Measurements from ENCODE around the gene STX8. TPM values are rescaled to one million over a fixed set of nuclear protein-coding genes. Genes with fewer than 3 reads are reported as not detected.

Gene STX8
- total and polyA plus RNA-seq, 4 donors = 14.7 to 39.5 (median 28.7) TPM

DNA sequence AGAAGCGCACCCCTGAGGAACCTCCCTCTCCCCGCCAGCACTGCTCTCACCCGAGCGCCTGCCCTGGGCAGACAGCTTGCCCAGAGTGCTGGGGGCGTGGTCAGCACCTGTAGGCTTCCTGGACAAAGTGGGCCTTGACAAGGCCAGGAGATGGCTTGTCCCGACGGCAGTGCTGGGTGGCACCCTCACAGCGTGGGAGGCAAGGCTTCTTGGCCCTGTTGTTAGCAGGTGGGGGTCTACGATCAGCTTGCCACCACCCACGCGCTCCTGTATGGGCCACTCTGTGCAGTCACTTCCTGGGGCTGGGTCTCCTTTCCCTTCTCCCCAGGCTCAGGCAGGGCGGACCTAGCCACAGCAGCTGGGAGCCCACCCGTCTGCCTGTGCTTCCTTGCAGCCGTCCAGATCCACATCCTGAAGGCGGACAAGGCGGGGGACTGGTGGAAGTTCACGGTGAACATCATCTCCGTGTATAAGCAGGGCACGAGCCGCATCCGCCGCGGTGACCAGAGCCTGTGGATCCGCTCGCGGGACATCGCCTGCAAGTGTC, 336.3 kb downstream of the STX8 start:
- Histone ChIP-seq H3K27me3 (ENCODE audit: control insufficient read depth in 4 of 4, insufficient read depth in 4 of 4, low read length in 3 of 4) (no peaks in the 10 kb centered on the region), H3K9me3 (ENCODE audit: control insufficient read depth in 4 of 4, low read length in 3 of 4) (no peaks in the 10 kb centered on the region), H3K9ac (ENCODE audit: low read depth in 1 of 2, low read length in 2 of 2) (no peak overlapping the region), H3K4me1 (ENCODE audit: control insufficient read depth in 4 of 4, insufficient read depth in 4 of 4, low read length in 3 of 4) (peaks cover 13 to 25% (median 19%) of the 10 kb centered on the region in 4 donors), H3K4me3 (ENCODE audit: low read depth in 1 of 3, low read length in 3 of 3) (peak overlapping the region in 2 of 3 donors; percentile 40 to 44), H3K27ac (ENCODE audit: low read depth in 1 of 2, low read length in 2 of 2) (peak overlapping the region; percentile 31 to 35), H3K36me3 (ENCODE audit: control insufficient read depth in 4 of 4, insufficient read depth in 3 of 4, low read depth in 1 of 4, low read length in 3 of 4) (no peaks in the 10 kb centered on the region)
- 49% methylated on average over 27 of the region's 27 CpGs for WGBS
- TF ChIP-seq HNF4G (IDR thresholded peaks at IDR 0.05) (no peak), YY1 (IDR thresholded peaks at IDR 0.05) (no peak)
- TF ChIP-seq, protein P1, sequence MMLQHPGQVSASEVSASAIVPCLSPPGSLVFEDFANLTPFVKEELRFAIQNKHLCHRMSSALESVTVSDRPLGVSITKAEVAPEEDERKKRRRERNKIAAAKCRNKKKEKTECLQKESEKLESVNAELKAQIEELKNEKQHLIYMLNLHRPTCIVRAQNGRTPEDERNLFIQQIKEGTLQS (IDR thresholded peaks at IDR 0.05) = no peak
- no peak for DNase-seq (ENCODE audit: low spot score)

DNA sequence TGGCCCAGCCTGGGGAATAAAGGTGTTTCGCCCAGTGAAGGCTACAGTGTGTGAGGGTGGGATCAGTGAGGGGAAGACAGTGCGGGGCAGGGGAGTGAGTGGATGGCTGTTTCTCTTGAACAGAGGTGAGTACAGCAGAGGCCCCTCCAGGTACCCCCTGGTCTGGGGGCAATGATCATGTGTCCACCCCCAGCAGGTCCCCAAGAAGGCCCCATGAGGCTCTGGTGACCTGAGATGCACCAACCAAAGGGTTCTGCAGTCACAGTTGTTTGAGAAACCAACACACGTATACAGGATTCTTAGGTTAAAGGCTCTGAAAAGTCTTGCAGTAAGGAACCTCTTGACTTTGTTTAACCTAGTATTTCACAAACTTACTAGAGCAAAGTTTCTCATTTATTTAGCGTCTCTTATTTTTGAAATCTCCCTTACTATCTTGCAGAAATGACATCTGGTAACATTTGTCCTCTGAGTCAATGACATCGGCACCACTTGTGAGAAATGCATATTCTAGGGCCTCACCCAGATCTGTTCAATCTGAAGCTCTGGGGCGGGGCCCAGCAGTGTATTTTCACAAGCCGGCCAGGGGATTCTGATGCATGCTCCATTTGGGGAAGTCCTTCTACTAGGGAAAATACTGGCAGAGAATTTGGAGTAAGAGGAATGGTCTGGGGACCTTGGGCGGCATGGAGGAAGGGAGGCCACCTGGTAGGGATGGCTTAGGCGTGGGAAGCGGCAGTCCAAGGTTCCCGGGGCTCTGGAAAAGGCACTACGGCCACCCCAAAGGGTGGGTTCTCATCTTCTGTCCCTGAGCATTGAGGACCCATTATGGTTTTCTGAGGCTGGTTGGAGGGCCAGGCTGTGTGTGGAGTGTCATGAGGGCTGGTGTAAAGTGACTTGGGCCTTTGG, 337.0 kb downstream of the STX8 start:
- DNase-seq (ENCODE audit: low spot score) = no peak
- H3K27ac ChIP-seq (ENCODE audit: low read depth in 1 of 2, low read length in 2 of 2) = no peak overlapping the region
- no peak overlapping the region for H3K4me3 ChIP-seq (ENCODE audit: low read depth in 1 of 3, low read length in 3 of 3)

More for the DNA sequence above, 337.0 kb downstream of the STX8 start:
- Histone ChIP-seq H3K9ac (ENCODE audit: low read depth in 1 of 2, low read length in 2 of 2) (no peak overlapping the region), H3K4me1 (ENCODE audit: control insufficient read depth in 4 of 4, insufficient read depth in 4 of 4, low read length in 3 of 4) (peaks cover 13 to 25% (median 19%) of the 10 kb centered on the region in 4 donors), H3K9me3 (ENCODE audit: control insufficient read depth in 4 of 4, low read length in 3 of 4) (no peaks in the 10 kb centered on the region), H3K36me3 (ENCODE audit: control insufficient read depth in 4 of 4, insufficient read depth in 3 of 4, low read depth in 1 of 4, low read length in 3 of 4) (no peaks in the 10 kb centered on the region), H3K27me3 (ENCODE audit: control insufficient read depth in 4 of 4, insufficient read depth in 4 of 4, low read length in 3 of 4) (no peaks in the 10 kb centered on the region)
- 88% methylated on average over 12 of the region's 12 CpGs for WGBS
- TF ChIP-seq RAD21 (IDR thresholded peaks at IDR 0.05) = no peak
- TF ChIP-seq, protein P2, sequence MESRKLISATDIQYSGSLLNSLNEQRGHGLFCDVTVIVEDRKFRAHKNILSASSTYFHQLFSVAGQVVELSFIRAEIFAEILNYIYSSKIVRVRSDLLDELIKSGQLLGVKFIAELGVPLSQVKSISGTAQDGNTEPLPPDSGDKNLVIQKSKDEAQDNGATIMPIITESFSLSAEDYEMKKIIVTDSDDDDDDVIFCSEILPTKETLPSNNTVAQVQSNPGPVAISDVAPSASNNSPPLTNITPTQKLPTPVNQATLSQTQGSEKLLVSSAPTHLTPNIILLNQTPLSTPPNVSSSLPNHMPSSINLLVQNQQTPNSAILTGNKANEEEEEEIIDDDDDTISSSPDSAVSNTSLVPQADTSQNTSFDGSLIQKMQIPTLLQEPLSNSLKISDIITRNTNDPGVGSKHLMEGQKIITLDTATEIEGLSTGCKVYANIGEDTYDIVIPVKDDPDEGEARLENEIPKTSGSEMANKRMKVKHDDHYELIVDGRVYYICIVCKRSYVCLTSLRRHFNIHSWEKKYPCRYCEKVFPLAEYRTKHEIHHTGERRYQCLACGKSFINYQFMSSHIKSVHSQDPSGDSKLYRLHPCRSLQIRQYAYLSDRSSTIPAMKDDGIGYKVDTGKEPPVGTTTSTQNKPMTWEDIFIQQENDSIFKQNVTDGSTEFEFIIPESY (IDR thresholded peaks at IDR 0.05) = no peak
- TF ChIP-seq SP1 (IDR thresholded peaks at IDR 0.05) = no peak
- TF ChIP-seq HNF4A (conservative IDR thresholded peaks at IDR 0.05) = no peak
- no peak for TF ChIP-seq TAF1 (conservative IDR thresholded peaks at IDR 0.05)
- TF ChIP-seq NR2F2 (IDR thresholded peaks at IDR 0.05) = no peak
- TF ChIP-seq, protein P1 (IDR thresholded peaks at IDR 0.05) = no peak
- TF ChIP-seq FOXA2 (IDR thresholded peaks at IDR 0.05) = no peak
- TF ChIP-seq, protein P3, sequence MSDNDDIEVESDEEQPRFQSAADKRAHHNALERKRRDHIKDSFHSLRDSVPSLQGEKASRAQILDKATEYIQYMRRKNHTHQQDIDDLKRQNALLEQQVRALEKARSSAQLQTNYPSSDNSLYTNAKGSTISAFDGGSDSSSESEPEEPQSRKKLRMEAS (IDR thresholded peaks at IDR 0.05) = no peak
- TF ChIP-seq, protein P4, sequence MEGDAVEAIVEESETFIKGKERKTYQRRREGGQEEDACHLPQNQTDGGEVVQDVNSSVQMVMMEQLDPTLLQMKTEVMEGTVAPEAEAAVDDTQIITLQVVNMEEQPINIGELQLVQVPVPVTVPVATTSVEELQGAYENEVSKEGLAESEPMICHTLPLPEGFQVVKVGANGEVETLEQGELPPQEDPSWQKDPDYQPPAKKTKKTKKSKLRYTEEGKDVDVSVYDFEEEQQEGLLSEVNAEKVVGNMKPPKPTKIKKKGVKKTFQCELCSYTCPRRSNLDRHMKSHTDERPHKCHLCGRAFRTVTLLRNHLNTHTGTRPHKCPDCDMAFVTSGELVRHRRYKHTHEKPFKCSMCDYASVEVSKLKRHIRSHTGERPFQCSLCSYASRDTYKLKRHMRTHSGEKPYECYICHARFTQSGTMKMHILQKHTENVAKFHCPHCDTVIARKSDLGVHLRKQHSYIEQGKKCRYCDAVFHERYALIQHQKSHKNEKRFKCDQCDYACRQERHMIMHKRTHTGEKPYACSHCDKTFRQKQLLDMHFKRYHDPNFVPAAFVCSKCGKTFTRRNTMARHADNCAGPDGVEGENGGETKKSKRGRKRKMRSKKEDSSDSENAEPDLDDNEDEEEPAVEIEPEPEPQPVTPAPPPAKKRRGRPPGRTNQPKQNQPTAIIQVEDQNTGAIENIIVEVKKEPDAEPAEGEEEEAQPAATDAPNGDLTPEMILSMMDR (IDR thresholded peaks at IDR 0.05; ENCODE audit: low read depth, low read length, missing input control) = no peak
- no peak for TF ChIP-seq GABPA (IDR thresholded peaks at IDR 0.05 in 1 of 2, conservative IDR thresholded peaks at IDR 0.05 in 1 of 2)

All from liver (tissue), 9 donors.